Stimulated activated CD4-positive, alpha-beta T cell treated with anti-CD3 and anti-CD28 coated beads, Interleukin-1b, Interleukin-23, amount 100 ng/mL, for 24 hours (primary cell): ENCODE data around the gene AOC3.
"Not testable (repeated sequence)": the region's sequence is repeated elsewhere in the genome, so short reads cannot be mapped to it uniquely, and the experiment has no call there.

Experiments
- DNase-seq, 4 experiments: peaks; one replicate each; pipeline ENCODE4 v3.0.0-alpha.2; 2020; ENCODE audit warnings: low read depth in 4 of 4, low spot score in 1 of 4

Gene AOC3

GRCh38 chr17:42866631-42867575 lies 15.9 kb downstream of the AOC3 start:
- no peak for DNase-seq

GRCh38 chr17:42867694-42868261 lies 16.8 kb downstream of the AOC3 start:
- DNase-seq = not testable (repeated sequence)

DNA sequence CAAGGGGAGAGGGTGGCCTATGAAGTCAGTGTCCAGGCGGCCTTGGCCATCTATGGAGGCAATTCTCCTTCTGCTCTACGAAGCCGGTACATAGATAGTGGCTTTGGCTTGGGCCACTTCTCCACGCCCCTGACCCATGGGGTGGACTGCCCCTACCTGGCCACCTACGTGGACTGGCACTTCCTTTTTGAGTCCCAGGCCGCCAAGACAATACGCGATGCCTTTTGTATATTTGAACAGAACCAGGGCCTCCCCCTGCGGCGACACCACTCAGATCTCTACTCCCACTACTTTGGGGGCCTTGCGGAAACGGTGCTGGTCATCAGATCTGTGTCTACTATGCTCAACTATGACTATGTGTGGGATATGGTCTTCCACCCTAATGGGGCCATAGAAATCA lies 17.3 kb downstream of the AOC3 start:
- DNase-seq = no peak

GRCh38 chr17:42871647-42872046 lies 20.6 kb downstream of the AOC3 start:
- no peak for DNase-seq

DNA sequence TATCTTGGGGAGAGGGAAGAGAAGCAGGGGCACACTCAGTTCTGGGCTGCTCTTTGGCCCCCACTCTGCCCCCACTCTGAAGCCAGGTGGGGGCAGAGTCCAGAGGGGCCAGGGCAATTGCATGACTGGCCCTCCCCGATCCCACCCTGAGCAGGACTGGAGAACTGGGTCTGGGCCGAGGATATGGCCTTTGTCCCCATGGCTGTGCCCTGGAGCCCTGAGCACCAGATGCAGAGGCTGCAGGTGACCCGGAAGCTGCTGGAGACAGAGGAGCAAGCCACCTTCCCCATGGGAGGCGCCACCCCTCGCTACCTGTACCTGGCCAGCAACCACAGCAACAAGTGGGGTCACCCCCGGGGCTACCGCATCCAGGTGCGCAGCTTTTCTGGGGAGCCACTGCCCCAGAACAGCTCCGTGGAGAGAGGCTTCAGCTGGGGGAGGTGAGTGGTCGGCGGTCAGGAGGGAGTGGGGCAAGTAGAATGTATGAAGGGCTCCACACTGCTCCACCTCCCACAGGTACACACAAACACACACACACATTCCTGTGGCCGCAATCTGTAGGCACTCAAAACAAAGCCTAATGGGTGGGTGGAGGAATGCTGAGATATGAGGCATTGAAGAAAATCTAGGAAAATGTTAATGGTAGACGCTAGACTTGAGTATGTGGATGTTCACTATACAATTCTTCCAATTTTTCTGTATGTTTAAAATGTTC lies 21.4 kb downstream of the AOC3 start:
- DNase-seq = no peak

DNA sequence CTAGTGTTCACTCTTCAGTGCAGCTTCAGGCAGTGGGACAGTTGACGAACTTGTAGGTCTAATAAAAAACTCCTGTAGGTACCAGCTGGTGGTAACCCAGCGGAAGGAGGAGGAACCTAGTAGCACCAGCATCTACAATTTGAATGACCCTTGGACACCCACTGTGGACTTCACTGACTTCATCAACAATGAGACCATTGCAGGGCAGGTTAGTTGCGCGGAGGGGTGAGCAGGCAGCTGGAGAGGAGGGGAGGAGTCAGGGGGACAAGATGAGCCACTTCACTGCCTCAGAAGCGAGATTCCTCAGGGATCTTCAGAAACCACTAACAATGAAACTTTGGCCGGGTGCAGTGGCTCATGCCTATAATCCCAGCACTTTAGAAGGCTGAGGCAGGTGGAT lies 22.3 kb downstream of the AOC3 start:
- DNase-seq = no peak

DNA sequence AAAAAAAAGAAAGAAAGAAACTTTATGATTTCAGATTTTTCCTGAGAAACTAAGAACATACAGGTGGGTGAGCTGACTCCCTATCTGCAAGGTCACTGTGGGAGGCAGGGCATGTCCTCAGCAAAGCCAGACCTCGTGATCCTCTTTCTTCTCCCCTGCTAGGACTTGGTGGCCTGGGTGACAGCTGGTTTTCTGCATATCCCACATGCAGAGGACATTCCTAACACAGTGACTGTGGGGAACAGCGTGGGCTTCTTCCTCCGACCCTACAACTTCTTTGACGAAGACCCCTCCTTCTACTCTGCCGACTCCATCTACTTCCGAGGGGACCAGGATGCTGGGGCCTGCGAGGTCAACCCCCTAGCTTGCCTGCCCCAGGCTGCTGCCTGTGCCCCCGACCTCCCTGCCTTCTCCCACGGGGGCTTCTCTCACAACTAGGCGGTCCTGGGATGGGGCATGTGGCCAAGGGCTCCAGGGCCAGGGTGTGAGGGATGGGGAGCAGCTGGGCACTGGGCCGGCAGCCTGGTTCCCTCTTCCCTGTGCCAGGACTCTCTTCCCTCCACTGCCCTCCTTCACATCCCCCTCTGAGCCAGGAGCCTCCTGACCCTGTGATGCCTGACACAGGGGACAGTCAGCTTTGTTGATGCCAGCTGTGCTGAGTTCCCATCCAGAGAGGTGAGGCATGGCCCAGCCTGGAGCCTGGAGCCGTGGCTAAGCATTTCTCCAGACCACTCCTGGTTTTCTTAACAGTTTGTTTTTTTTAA lies 23.1 kb downstream of the AOC3 start:
- not testable (repeated sequence) for DNase-seq

GRCh38 chr17:42877037-42877436 lies 26.0 kb downstream of the AOC3 start:
- DNase-seq = no peak

DNA sequence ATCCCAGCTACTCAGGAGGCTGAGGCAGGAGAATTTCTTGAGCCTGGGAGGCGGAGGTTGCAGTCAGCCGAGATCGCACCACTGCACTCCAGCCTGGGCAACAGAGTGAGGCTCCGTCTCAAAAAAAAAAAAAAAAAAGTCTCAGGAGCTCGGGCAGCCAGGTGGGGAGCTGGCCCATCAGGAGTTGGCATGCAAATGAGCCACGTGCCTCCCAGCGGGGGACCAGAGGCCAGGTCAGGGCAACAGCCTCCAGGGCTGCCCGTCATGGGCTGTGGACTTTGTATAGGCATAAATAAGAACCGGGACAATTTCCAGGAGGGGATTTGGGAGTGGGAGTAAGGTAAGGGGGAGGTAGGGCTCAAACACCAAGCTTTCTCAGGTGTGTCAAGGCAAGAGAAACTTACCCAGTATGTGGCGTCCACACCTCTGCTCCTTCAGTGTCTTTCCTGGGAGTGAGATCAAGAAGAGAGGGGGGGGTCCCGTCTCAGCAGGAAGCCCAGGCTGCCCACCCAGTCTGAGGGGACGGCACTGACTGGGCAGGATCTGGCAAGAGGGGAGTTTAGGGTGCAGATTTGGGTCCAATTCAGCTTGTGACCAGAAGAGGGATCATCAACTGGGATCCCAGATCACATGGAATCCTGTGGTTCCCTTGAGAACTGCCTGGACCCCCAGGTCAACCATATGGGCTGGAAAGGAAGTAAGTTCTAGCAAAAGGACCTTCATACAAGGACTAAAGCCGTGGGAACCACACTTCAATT lies 27.3 kb downstream of the AOC3 start:
- no peak for DNase-seq

DNA sequence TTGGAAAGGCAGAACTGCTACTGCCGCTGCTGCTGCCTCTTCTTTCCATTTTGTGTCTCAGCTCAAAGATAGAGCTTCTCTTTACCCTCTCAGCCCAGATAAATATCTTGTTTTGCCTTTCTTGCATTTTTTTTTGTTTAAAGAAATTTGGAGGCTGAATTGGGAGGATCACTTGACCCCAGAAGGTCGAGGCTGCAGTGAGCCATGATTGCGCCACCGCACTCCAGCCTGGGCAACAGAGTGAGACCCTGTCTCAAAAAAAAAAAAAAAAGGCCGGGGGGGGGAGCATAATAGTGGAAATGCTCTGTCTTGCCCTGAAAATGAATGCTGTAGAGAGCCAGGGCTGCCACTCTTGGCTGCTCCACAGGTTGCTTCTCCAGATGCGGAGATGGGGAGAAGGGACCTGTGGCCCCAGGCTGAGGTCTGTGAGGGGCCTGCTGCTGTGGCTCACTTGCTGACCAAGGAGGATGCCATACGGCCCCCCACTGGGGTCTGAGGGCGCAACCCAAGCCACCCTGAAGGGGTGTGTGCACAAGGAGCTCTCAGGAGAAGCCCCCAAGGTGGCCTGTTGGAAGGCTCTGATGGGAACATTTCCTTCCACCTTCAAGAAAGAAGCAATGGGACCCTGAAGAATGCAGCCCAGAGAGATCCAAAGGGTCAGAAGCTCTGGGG lies 28.1 kb downstream of the AOC3 start:
- no peak for DNase-seq

GRCh38 chr17:42879596-42879985 lies 28.6 kb downstream of the AOC3 start:
- DNase-seq = no peak

DNA sequence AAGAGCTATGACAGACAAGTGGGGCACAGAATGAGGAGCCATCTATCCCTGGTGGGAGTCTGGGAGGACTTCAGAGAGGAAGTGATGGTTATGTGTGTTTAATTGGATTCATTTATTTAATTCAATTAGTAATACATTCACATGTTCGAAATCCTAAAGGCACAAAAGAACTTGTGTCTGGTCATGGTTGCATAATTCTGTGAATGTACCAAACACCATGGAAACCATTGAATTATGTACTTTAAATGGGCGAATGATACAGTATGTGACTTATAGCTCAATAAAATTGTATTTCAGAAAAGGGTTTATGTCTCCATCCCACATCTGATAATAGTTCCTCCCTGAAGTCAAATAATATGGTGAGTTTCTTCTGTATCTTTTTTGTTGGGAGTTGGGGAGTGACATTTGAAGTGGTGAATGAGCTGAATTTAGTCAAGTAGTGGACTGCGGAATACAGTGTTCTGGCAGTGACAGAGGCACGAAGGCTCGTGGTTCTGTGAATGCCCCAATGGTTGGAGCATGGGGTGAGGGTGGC lies 29.8 kb downstream of the AOC3 start:
- DNase-seq = no peak

GRCh38 chr17:42881706-42882105 lies 30.7 kb downstream of the AOC3 start:
- not testable (repeated sequence) for DNase-seq

DNA sequence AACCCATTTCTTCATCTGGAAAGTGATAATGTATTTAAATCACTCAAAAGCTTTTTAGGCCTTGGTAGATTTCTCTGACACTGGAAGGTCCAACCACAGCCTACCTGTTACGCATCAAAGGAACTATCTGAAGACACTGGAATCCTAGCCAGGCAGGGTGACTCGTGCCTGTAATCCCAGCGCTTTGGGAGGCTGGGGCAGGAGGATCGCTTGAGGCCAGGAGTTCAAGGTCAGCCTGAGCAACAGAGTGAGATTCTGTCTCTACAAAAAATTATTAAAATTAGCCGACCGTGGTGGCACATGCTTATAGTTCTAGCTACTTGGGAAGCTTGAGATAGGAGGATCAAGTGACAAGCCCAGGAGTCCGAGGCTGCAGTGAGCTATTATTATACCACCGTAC lies 31.2 kb downstream of the AOC3 start:
- DNase-seq = no peak

GRCh38 chr17:42883802-42884558 lies 33.0 kb downstream of the AOC3 start:
- no peak for DNase-seq

DNA sequence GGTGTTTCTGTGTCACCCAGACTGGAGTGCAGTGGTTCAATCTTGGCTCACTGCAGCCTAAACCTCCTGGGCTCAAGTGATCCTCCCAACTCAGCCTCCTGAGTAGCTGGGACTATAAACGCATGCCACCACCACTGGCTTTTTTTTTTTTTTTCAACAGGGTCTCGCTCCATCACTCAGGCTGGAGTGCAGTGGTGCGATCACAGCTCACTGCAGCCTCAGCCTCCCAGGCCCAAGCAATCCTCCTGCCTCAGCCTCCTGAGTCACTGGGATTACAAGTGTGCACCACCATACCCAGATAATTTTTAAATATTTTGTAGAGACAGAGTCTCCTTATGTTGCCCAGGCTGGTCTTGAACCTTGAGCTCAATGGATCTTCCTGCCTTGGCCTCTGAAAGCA lies 34.8 kb downstream of the AOC3 start:
- not testable (repeated sequence) for DNase-seq

GRCh38 chr17:42886283-42887176 lies 35.5 kb downstream of the AOC3 start:
- DNase-seq = no peak

DNA sequence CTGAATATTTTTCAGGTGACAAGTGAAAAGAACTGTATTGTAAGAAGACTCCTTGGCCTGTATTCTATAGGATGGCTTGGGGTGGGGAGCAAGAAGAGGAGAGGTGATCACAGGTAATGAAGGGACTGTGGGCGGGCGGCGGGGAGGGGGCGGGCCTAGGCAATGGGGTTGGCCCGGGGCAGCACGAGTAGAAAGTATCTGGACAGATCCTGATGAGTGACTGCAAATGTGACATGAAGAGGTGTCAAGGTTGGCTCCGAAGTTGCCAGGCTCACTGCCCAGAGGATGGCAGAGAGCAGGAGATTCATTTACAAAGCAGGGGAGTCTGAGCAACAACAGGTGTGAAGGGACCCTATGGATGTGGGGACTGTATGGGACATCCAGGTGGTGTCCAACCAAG lies 38.8 kb downstream of the AOC3 start:
- DNase-seq = no peak
